HG02642 (cell line): ENCODE measurements around the gene PDIA5.
A peak's percentile ranks its signal among the peaks of the same experiment; 100 is the strongest.

Source experiments
- ATAC-seq: cut with Tn5 transposase; IDR thresholded peaks from one replicate; pipeline ENCODE4 v1.9.1; 2021; ENCODE audit warnings: mild to moderate bottlenecking; ENCODE audit not compliant: unreplicated experiment, poor library complexity

Gene PDIA5

DNA sequence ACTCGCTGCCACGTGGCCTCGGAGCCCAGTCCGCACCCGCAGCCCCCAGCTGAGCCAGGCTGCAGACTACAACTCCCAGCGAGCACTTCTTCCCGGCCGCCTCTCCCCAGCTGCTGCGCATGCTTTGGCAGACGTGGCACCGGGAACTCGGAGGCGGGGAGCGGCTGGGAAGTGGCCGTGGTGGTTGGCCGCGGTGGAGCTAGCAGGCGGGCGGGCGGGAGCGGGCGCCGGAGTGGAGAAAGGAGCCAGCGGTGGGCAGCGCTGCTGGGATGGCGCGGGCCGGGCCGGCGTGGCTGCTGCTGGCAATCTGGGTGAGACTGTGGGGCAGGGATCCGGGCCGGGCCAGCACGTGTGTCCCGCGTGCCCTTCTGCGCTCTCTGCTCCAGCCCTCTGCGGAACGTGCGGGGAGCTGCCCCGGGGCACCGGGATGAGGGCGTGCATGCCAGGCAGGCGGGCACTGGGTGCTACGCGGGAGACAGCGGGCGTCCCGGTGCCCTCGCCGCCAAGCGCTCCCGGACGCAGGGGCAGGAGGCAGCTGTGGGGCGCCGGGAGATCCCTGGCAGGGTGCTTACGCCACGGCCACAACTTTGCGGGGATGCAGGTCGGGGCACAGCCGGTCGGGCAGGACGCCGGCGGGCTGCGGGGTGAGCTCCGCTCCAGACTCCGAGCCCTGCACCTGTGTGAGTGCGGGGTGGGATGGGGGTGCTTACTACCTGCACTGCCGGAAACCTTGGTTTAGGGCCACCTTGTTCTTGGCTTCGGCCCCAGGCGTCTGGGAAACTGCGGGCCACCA lies at the start of gene PDIA5:
PDIA5 (plus strand) TSS at position 130 of the 793 bp plus-strand sequence; CDS start at position 270, 140 bp downstream.
- ATAC-seq: peak; percentile 91

GRCh38 chr3:123018683-123019082 lies 48.1 kb upstream of the PDIA5 start:
- ATAC-seq: no peak

DNA sequence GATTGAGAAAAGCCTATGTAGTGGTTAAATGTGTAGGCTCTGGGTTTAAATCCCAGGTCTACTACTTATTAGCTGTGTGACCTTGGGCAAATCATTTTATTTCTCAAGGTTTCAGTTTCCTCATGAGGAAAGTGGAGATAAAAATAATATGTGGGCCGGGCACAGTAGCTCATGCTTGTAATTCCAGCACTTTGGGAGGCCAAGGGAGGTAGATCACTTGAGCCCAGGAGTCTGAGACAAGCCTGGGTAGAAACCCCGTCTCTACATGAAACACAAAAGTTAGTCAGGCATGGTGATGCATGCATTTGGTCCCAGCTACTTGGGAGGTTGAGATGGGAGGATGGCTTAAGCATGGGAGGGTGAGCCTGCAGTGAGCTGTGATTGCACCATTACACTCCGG lies 47.7 kb upstream of the PDIA5 start:
- no peak for ATAC-seq

DNA sequence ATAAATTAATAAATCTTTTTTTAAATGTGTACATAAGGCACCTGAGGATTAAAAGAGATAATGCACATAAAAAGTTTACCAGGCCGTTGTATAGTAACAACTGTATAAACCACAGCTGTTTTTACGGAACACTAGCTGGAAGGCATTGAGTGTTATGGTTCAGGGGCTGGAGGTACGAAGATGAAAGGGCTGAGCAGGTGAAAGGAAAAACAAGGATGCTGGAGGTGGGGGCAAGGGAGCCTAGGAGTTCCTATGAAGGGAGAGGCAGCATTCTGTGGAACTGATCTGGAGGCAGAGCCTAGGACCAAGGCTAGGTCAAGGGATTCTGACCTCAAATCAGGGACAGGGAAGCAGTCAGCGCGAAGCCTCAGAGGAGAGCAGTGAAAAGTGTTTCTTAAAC lies 47.2 kb upstream of the PDIA5 start:
- no peak for ATAC-seq

DNA sequence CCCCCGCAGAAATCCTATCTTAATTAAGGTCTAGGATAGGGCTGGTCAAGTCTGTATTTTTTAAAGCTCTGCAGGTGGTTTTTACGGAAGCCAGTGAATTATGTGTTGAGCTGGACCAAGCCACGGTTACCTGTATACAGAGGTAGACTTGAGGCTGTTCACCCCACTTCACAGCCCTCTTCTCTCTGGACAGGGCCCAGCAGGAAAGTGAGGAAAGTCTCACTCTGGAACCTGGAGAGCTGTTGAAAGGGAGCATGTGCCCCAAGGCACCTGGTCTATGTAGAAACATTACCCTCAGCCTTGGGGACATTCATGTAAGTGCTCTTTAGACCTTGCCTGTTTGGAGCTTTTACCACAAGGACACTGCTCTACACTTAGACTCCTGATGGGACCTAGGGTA lies 46.1 kb upstream of the PDIA5 start:
- ATAC-seq: no peak

- no peak for ATAC-seq
Measured at GRCh38 chr3:123021388-123021787, 45.4 kb upstream of the PDIA5 start.

- no peak for ATAC-seq
Measured at GRCh38 chr3:123021996-123022510, 44.8 kb upstream of the PDIA5 start.

DNA sequence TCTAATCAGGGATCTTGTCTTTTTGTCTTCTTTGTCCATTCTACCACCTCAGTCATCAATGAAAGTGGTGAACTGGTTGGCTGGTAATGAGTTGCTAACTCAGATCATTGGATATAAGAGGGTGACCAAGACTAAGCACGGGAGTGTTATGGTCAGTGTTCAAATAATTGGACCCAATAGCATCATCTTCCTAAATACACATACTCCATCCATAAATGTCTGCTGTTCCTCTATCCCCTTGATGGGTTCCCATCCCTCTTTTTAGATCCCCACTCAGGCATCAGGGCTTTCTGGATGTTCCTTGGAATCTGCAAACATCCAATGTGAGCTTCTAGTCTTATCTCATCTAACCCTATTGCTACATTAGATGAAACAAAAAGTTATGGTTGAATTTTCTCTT lies 42.8 kb upstream of the PDIA5 start:
- ATAC-seq: no peak

- no peak for ATAC-seq
Measured at GRCh38 chr3:123025642-123026521, 40.9 kb upstream of the PDIA5 start.

GRCh38 chr3:123026565-123027291 lies 40.1 kb upstream of the PDIA5 start:
- ATAC-seq: peak; percentile 16

GRCh38 chr3:123027292-123028232 lies 39.3 kb upstream of the PDIA5 start, which contains the start of gene SEMA5B:
Gene SEMA5B (minus strand): TSS chr3:123027763. CDS start chr3:122961263, 66,500 bp downstream.
- ATAC-seq: peak; percentile 43

DNA sequence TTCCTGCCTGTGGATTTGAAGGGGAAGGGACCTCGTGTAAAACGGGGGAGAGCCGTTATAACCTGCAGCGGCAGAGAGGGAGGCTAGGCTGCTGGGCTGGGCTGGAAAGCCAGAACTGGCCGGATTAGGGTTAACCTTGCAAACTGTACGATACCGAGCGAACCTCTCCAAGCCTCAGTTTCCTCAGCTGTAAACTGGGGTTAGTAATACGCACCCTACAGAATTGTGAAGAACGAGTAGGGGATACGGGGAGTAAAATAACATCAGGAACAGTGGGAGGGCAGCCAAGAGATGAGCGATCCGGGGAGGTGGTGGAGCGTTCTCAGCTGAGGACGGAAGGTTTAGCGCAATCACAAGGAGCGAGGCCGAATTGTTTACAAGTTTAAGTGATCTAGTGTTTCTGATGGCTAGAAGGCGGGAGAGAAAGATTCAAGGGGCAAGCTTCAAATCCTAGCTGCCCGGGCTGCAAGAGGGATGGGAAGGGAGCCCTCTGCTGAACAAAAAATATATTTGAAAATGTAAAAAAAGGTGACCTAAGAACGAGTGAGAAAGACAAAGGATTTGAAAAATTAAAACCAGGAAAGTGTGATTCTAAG lies 38.5 kb upstream of the PDIA5 start:
- no peak for ATAC-seq

GRCh38 chr3:123031051-123031450 lies 35.8 kb upstream of the PDIA5 start:
- ATAC-seq: no peak

- ATAC-seq: no peak
Measured at GRCh38 chr3:123032057-123032456, 34.8 kb upstream of the PDIA5 start.

DNA sequence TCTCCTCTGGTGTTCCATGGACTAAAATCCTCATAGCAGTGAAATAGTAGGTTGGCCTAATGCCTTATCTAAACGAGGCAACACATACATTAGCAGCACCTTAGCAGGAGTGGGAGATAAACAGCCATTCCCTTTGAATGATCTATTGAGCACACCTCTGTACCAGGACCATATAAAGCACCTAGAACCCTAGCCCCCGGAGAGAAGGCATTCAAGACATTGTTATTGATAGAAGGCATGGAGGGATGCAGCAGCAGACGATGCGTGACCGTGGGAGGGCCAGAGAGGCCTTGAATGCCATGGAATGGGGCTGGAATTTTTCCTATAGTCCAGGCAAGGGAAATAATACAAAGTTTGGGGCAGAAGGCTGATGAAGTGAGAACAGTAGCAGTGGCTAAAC lies 32.7 kb upstream of the PDIA5 start:
- no peak for ATAC-seq

DNA sequence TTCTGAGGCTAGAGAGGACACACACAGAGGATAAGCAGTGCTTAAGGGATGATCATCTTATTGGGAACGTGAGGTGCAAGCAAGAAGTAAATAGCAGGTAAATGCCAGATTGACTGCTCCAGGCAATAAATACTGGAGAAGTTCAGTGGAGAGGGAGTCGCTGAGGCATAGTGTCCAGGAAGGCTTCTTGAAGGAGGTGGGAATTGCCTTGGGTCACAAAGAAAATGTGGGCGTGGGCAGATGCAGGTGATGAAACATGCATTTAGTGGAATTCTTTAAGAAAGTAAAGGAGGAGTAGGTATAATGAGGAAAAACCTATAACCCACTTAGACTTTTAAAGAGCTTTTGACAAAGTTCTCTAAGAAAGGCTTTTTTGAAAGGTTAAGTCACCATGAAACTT lies 31.8 kb upstream of the PDIA5 start:
- ATAC-seq: no peak

DNA sequence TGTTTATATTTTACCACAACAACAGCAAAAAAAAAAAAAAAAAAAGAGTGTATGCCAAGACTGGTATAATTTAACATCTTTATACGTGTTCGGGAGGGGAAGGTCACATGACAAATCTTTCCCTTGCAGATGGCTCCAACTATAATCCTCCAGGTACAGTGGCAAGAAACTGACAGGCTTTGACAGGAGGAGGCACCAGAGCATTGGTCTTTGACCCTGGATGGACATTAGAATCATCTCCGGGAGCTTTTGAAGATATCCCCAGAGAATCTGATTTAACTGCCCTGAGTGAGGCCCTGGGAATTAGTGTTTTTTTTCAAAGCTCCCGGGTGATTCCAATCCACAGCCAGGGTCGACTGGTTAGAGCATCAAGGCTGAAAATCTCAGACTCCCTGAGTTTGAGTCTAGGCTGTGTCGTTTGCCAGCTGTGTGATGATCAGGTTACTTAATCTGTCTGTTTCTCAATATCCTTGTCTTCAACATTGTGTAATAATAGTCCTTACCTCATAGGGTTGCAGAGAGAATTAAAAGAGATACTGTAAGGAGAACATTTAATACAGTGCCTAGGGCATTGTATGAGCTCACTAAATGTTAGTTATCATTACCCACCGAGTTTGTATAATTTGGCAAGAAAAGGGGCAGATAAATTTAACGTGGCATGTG lies 30.3 kb upstream of the PDIA5 start:
- ATAC-seq: no peak

- ATAC-seq: no peak
Measured at GRCh38 chr3:123037015-123037375, 29.8 kb upstream of the PDIA5 start.

DNA sequence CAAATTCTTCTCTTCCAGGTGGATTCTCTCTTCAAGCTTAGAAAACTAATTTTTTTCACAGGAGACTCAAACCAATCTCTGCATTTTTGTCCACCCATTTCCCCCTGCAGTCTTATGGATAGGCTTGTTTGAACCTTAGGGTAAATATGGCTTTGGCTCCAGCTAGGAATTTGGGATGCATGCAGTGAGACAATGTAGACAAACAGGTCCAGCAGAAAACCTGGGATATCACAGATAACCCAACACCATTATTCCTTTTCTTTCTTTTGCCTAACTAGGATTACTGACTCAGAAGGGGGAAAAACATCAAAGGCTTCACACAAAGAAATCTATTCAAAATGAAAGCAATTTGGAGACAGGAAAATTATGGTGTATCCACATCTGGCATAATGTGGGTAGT lies 28.1 kb upstream of the PDIA5 start:
- ATAC-seq: no peak
